GM21447 (cell line): ENCODE results near the gene USH1C.

ENCODE experiments used
- ATAC-seq: cut with Tn5 transposase; IDR thresholded peaks from one replicate; pipeline ENCODE4 v1.9.1; 2021; ENCODE audit not compliant: unreplicated experiment

USH1C gene

DNA sequence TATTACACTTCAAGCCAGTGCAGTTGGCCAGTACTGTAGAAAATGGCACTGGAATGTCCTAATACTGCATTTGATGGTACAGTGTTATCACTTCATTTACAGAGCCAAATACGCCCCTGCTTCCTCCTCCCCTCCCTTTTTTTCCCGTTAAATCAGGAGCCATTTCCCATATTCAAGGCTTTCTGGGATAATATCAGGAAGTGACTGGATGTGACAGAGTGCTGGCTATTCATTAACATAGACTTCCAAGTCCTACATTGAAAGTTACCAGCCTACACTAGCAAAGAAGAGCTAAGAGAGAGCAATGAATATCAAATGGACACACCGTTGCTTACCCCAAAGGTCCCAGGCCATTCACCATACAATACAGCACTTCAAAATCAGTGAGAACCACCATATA, 35.4 kb downstream of the USH1C start:
- no peak for ATAC-seq

DNA sequence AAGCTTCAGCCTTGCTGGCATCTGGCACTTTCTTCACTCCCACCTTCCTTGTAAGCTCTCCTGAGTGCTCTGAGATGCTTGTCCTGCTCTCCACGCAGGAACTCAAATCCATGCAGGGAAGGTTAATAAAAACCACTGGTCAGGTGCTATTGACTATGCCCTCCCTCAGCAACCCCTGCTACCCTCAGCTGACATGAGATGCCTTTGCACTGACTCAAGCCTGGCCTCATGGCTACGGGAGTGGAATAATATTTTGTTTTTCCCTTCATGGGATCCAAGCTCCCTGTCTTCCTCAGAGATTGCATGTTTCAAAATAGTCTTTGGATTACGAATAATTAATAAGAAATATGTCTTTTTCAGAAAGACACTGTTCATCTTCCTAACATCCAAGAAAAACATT, 35.9 kb downstream of the USH1C start:
- no peak for ATAC-seq

DNA sequence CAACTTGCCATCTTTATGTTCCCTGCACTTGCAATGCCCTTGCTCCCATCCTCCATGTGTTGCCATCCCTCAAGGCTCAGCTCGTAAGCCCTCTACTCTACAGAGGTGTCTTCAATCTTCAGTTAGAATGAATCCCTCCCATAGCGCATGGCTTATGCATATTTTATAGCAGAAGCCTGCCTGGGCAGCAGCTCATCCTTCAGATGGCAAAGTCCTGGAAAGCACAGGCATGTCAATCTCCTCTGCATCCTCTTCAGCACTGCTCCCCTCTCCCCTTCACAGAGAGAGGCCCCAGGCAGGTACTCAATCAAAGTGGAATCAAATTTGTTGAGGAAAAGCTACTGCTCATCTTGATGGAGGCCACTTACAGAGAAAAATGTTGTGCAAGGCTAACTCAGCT, 36.4 kb downstream of the USH1C start:
- ATAC-seq, result no peak

DNA sequence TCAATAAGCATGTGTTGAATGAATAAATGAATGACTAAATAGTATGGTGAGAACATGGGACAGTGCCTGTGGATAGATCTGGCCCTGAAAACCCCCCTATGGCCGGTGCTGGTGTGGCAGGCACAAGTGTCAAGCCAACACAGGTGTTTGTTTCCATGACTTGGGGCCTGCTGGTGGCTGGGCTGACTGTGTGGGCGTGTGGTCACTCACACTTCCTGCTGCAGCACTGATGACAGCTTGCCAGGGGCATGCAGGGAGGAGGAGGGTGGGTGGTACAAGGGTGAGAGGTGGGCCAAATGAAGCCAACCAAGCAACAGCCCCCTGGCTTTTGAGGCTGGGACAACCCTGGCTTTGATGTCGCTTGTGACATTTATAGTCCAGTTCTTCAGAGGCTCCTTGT, 37.3 kb downstream of the USH1C start:
- ATAC-seq, result no peak

- ATAC-seq, result no peak
These were observed 37.9 kb downstream of the USH1C start for GRCh38 chr11:17506314-17506713.

GRCh38 chr11:17505146-17505545, 39.1 kb downstream of the USH1C start:
- no peak for ATAC-seq

GRCh38 chr11:17504330-17505107, 39.7 kb downstream of the USH1C start:
- ATAC-seq, result peak; percentile 62

DNA sequence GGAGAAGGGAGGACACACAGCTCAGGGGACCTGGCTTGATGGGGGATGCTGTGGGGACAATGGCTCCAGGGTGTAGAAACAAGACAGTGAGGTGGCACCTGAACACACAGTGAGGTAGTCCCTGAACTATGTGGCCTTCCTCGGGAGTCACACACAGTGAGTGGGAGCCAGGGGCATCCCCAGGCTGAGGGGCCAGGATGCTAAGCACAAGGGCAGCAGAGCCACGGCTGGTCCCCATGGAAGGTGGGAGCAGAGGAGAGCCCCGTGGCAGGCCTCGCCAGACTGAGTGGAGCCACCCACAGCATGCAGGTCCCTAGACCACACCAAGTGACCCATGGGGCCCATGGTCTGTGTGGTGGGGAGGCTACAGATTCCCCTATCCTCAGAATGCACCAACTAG, 41.6 kb downstream of the USH1C start:
- no peak for ATAC-seq

DNA sequence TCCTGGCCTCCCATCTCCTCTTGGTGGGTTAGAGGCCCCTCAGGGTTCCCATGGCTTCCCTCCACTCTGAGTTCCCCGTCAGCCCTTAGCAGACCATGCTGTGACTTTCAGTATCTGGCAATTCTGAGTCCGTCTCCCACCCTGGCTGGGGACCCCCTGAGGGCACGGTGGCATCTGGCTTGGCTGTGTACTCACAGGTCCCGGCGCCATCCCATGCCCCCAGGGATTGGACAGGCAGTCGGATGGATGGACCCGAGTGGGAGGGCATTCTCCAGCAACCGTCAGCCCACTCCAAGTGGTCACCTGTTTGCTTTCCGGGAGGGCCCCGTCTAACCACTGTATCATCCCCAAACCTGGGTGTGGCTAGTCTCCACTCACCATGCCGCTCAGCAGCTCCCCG, 43.5 kb downstream of the USH1C start:
- ATAC-seq, result no peak

DNA sequence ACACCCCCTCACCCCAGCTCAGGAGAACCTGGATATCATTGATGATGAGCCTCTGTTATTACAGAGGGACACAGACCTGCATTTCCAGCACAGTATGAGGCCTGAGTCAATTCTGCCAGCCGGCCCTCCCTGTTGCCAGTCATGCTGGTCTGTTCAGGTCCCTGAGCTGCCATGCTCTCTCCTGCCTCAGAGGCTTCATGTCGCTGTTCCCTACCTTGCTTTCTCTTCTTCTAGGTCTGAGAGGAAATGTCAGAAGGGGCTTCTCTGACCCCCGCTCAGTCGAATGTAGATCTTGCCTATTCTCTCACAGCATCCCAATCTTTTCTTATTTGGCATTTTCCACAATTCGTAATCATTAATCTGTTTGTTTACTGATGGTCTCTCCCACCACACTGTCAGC, 45.7 kb downstream of the USH1C start:
- ATAC-seq, result no peak

GRCh38 chr11:17498058-17498457, 46.2 kb downstream of the USH1C start:
- ATAC-seq, result no peak

DNA sequence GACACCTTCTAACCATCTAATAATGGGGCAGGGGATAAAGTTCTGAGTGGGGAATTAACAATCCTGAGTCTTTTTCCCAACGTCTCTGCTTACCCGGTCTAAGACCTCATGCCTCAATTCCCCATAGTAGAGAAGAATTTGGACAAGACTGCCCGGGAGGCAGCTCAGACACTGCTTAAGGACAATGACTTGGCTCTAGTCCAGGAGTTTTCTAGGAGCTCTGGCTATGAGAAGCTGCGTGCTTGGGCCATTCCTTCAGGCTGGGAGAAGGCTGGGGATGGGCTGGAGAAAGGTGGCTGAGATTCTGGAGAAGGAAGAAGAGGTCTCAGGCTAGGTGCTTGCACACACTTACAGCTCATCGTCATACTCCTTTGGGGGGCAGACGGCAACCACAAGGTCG, 47.8 kb downstream of the USH1C start:
- no peak for ATAC-seq

- no peak for ATAC-seq
These were observed 50.2 kb downstream of the USH1C start for GRCh38 chr11:17494019-17494418.

- ATAC-seq, result no peak
These were observed 53.3 kb downstream of the USH1C start for GRCh38 chr11:17490938-17491337.

GRCh38 chr11:17490232-17490631, 54.0 kb downstream of the USH1C start:
- no peak for ATAC-seq

- ATAC-seq, result no peak
These were observed 54.5 kb downstream of the USH1C start for GRCh38 chr11:17489751-17490150.

DNA sequence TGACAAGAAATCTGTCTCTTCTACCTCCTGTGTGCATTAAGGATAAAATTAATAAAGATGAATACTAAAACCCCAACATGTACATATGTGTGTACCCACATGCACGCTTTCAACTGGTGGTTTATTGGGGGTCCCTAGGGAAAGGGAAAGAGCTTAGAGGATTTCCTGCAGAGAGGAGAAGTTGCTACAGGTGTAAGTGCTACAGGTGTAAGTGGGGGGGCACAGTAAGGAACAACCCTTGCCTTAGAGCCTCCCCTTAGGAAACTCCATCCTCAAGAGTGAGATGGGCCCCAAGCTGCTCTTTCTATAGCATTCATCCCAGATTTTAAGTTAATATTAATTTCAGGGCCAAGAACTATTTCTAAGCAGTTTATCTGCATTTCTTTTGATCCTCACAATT, 55.7 kb downstream of the USH1C start:
- no peak for ATAC-seq

DNA sequence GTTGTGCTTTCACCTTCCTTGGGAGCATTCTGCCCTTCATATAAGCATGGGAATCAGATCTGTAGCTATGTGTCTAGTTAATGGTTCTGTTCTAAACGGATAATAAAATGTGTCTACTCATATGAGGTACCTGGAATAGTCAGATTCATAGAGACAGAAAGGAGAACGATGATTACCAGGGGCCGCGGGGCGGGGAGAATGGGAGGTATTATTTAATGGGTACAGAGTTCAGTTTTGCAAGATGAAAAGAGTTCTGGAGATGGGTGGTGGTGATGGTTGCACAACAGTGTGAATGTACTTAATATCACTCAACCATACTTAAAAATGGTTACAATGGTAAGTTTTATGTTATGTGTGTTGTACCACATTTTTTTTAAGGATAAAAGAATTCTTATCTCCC, 57.6 kb downstream of the USH1C start:
- ATAC-seq, result no peak

DNA sequence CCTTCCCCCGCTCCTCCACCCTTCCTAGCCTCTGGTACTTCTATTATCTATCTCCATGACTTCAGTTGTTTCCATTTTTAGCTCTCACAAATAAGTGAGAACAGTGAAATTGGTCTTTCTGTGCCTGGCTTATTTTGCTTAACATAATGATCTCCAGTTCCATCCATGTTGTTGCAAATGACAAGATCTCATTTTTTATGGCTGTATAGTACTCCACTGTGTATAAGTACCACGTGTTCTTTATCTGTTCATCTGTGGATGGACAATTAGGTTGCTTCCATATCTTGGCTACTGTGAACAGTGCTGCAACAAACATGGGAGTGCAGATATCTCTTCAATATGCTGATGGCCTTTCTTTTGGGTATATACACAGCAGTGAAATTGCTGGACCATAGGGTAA, 60.7 kb downstream of the USH1C start:
- ATAC-seq, result no peak

GRCh38 chr11:17481905-17482304, 62.3 kb downstream of the USH1C start:
- ATAC-seq, result no peak

DNA sequence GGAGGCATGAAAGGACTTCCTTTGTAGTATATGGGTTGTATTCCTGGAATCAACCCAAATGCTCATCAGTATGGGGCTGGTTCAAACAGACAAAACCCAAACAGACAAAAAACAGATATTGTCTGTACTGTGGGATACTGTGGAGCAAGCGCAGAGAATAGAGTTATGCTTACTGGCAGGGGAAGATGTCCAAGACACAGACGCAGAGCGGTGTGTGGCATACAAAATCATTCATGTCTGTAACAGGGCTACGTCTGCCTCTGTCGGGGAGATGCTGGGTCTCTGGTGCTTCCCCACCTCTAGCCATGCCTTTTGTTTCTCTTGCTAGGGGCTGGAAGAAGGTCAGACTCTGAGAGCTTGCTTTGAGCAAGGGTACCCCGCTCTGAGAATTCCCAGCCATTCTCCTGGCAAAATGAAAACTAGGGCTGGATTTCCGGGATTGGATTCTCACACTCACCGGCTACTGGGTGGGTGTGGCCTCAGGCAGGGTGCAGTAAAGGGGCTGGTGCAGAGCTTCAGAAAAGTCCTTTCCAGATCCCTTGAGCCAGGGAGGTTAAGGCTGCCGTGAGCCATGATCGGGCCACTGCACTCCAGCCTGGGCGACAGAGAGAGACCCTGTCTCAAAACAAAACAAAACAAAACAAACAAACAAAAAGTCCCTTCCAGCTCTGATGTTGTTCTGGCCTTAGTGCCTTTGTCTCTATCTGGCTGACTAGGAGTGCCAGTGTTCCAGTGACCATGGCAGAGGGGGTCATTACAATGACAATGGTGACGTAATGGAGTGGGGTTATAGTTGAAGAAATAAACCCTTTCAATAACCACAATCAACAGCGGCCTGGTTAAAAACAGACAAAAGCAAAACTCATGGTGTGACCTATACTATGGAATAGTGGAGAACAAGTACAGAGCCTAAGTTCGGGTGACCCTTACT, 64.7 kb downstream of the USH1C start:
- ATAC-seq, result no peak

DNA sequence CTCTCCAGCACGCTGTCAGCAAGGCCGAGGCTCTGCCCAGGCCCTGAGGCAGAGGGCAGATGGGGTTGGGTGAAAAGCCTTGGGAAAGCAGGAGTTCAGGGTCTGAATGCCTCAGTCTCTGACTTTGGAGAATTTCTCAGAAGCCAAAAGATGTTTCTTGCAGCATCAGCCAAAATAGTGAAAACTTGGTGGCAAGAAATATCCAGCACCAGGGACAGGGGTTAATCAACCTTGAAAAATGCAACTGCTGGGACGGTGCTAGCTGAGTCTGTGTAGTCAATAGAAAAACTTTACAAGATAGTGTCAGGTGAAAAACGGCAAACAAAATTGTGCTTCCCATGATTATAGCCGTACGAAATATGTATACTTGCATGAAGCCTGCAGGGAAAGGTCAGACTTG, 66.1 kb downstream of the USH1C start:
- no peak for ATAC-seq
